HG03460 (cell line): ENCODE data around the gene ZNF701.
"Not testable (repeated sequence)": the region's sequence is repeated elsewhere in the genome, so short reads cannot be mapped to it uniquely, and the experiment has no call there.

Experiments
- ATAC-seq: cut with Tn5 transposase; IDR thresholded peaks from one replicate; pipeline ENCODE4 v1.9.1; 2021; ENCODE audit not compliant: unreplicated experiment

Gene ZNF701

GRCh38 chr19:52566121-52566520 lies 4.0 kb upstream of the ZNF701 start:
- no peak for ATAC-seq

GRCh38 chr19:52566588-52566987 lies 3.5 kb upstream of the ZNF701 start:
- ATAC-seq: no peak

- no peak for ATAC-seq
Measured at GRCh38 chr19:52567921-52568320, 2.2 kb upstream of the ZNF701 start.

GRCh38 chr19:52569638-52569999 lies 468 bp upstream of the ZNF701 start:
- ATAC-seq: not testable (repeated sequence)

GRCh38 chr19:52584736-52585440 lies 14.8 kb downstream of the ZNF701 start:
- ATAC-seq: no peak

- no peak for ATAC-seq
Measured at GRCh38 chr19:52585604-52586003, 15.5 kb downstream of the ZNF701 start.

GRCh38 chr19:52590728-52591127 lies 20.6 kb downstream of the ZNF701 start:
- ATAC-seq: no peak

- ATAC-seq: no peak
Measured at GRCh38 chr19:52592301-52592700, 22.2 kb downstream of the ZNF701 start.

- not testable (repeated sequence) for ATAC-seq
Measured at GRCh38 chr19:52593441-52593840, 23.4 kb downstream of the ZNF701 start.

GRCh38 chr19:52599241-52599640 lies 29.2 kb downstream of the ZNF701 start:
- ATAC-seq: no peak

GRCh38 chr19:52600639-52601024 lies 30.5 kb downstream of the ZNF701 start:
- peak; percentile 21 for ATAC-seq

- peak; percentile 97 for ATAC-seq
Measured at GRCh38 chr19:52601025-52601973, 31.2 kb downstream of the ZNF701 start.

GRCh38 chr19:52601974-52602366 lies 31.9 kb downstream of the ZNF701 start:
- ATAC-seq: not testable (repeated sequence)

GRCh38 chr19:52602941-52603340 lies 32.9 kb downstream of the ZNF701 start:
- no peak for ATAC-seq

GRCh38 chr19:52603558-52604207 lies 33.6 kb downstream of the ZNF701 start:
- ATAC-seq: no peak

GRCh38 chr19:52613299-52613906 lies 43.3 kb downstream of the ZNF701 start:
- ATAC-seq: no peak

GRCh38 chr19:52621376-52621775 lies 51.3 kb downstream of the ZNF701 start:
- no peak for ATAC-seq

- ATAC-seq: no peak
Measured at GRCh38 chr19:52622261-52622660, 52.2 kb downstream of the ZNF701 start.

GRCh38 chr19:52626915-52627314 lies 56.8 kb downstream of the ZNF701 start:
- ATAC-seq: no peak

- ATAC-seq: not testable (repeated sequence)
Measured at GRCh38 chr19:52627441-52627840, 57.4 kb downstream of the ZNF701 start.
